WTC11 (cell line): Measurements from ENCODE around the gene PRELID3B. TPM values are rescaled to one million over a fixed set of nuclear protein-coding genes. Genes with fewer than 3 reads are reported as not detected.

Experiments used
- ATAC-seq: fragments of 200-7000 bp; cut with Tn5 transposase; 2 replicates; pipeline ENCODE4 v1.10.0; 2021; ENCODE audit warnings: mild to moderate bottlenecking, moderate library complexity
- CTCF ChIA-PET: fragments of 300-600 bp; sonication (Branson Sonifier 250); formaldehyde crosslinking; loops from one replicate; lab custom pipeline; 2021; ENCODE audit warnings: antibody characterized with exemption; lab: Charles Lee
- POLR2A ChIA-PET: fragments of 350-600 bp; sonication (Branson Sonifier 250); formaldehyde crosslinking; loops from one replicate; lab custom pipeline; 2021; ENCODE audit warnings: antibody characterized with exemption; lab: Charles Lee
- DNase-seq: peaks from one replicate; pipeline ENCODE4 v3.0.0; 2021; ENCODE audit warnings: low spot score
- H3K27ac Mint-ChIP-seq: 2 replicates; pipeline ENCODE4 v1.8.0; 2021; ENCODE audit warnings: mixed read lengths
- H3K27me3 Mint-ChIP-seq: 2 replicates; pipeline ENCODE4 v1.8.0; 2021; ENCODE audit warnings: low read depth, mild to moderate bottlenecking, moderate library complexity, mixed read lengths
- H3K36me3 Mint-ChIP-seq: 2 replicates; pipeline ENCODE4 v1.8.0; 2021; ENCODE audit warnings: mixed read lengths
- H3K4me1 Mint-ChIP-seq: 2 replicates; pipeline ENCODE4 v1.8.0; 2022; ENCODE audit warnings: mixed read lengths
- H3K4me3 Mint-ChIP-seq: 2 replicates; pipeline ENCODE4 v1.8.0; 2021; ENCODE audit warnings: mild to moderate bottlenecking, moderate library complexity, mixed read lengths
- H3K9me3 Mint-ChIP-seq: 2 replicates; pipeline ENCODE4 v1.8.0; 2021; ENCODE audit warnings: mixed read lengths
- ARID4B ChIP-seq: sonication (generic); formaldehyde crosslinking; IDR thresholded peaks from 2 replicates; pipeline ENCODE4 v1.8.0; 2023; ENCODE audit warnings: missing genetic modification reagents, mild to moderate bottlenecking, borderline replicate concordance
- ATF1 ChIP-seq: sonication (generic); formaldehyde crosslinking; IDR thresholded peaks from 2 replicates; pipeline ENCODE4 v1.8.1; 2023; ENCODE audit warnings: mild to moderate bottlenecking, moderate library complexity, missing genetic modification reagents
- CBFB ChIP-seq: sonication (generic); formaldehyde crosslinking; IDR thresholded peaks from 2 replicates; pipeline ENCODE4 v1.8.1; 2022; ENCODE audit warnings: mild to moderate bottlenecking, low read depth, missing genetic modification reagents
- CREB1 ChIP-seq: sonication (generic); formaldehyde crosslinking; IDR thresholded peaks from 2 replicates; pipeline ENCODE4 v1.8.0; 2023; ENCODE audit warnings: mild to moderate bottlenecking, missing genetic modification reagents
- E2F5 ChIP-seq: sonication (generic); formaldehyde crosslinking; IDR thresholded peaks from 2 replicates; pipeline ENCODE4 v1.8.1; 2022; ENCODE audit warnings: mild to moderate bottlenecking, moderate library complexity, missing genetic modification reagents
- FOXJ3 ChIP-seq: sonication (generic); formaldehyde crosslinking; IDR thresholded peaks from 2 replicates; pipeline ENCODE4 v1.9.0; 2021; ENCODE audit warnings: missing genetic modification reagents, mild to moderate bottlenecking, borderline replicate concordance
- FOXP4 ChIP-seq: sonication (generic); formaldehyde crosslinking; IDR thresholded peaks from 2 replicates; pipeline ENCODE4 v1.8.0; 2022; ENCODE audit warnings: mild to moderate bottlenecking, missing genetic modification reagents
- HMGA2 ChIP-seq: fragments of 250-450 bp; sonication (Bioruptor Pico); IDR thresholded peaks from 2 replicates; pipeline ENCODE4 v1.4.0; 2021; ENCODE audit warnings: mild to moderate bottlenecking, moderate library complexity
- HMGXB4 ChIP-seq: sonication (generic); formaldehyde crosslinking; IDR thresholded peaks from 2 replicates; pipeline ENCODE4 v1.8.1; 2023; ENCODE audit warnings: mild to moderate bottlenecking, moderate library complexity, missing genetic modification reagents
- NFYB ChIP-seq: sonication (generic); formaldehyde crosslinking; conservative IDR thresholded peaks from 2 replicates; pipeline ENCODE4 v1.8.0; 2022; ENCODE audit warnings: low read depth, missing genetic modification reagents
- NR1H2 ChIP-seq: sonication (generic); formaldehyde crosslinking; IDR thresholded peaks from 2 replicates; pipeline ENCODE4 v1.9.0; 2021; ENCODE audit warnings: mild to moderate bottlenecking, moderate library complexity, missing genetic modification reagents
- PRDM15 ChIP-seq: sonication (generic); formaldehyde crosslinking; IDR thresholded peaks from 2 replicates; pipeline ENCODE4 v1.8.0; 2022; ENCODE audit warnings: missing genetic modification reagents
- SMAD3 ChIP-seq: sonication (generic); formaldehyde crosslinking; IDR thresholded peaks from 2 replicates; pipeline ENCODE4 v1.8.0; 2022; ENCODE audit warnings: missing genetic modification reagents, mild to moderate bottlenecking, borderline replicate concordance
- STAT6 ChIP-seq: sonication (generic); formaldehyde crosslinking; conservative IDR thresholded peaks from 2 replicates; pipeline ENCODE4 v1.8.1; 2023; ENCODE audit warnings: mild to moderate bottlenecking, low read depth, missing genetic modification reagents, moderate library complexity
- ZNF121 ChIP-seq: sonication (generic); formaldehyde crosslinking; IDR thresholded peaks from 2 replicates; pipeline ENCODE4 v1.8.0; 2023; ENCODE audit warnings: missing genetic modification reagents
- ZNF532 ChIP-seq: fragments of 250-450 bp; sonication (Bioruptor Pico); IDR thresholded peaks from 2 replicates; pipeline ENCODE4 v1.9.0; 2021; ENCODE audit warnings: mild to moderate bottlenecking, borderline replicate concordance
- total RNA-seq: library from RNA; stranded (reverse); gene quantifications from 3 replicates; pipeline ENCODE4 v1.2.3, GENCODE V29; 2021

Gene PRELID3B
- total RNA-seq, 1 experiment from 2014 or later = 46.9 TPM

- H3K4me3 Mint-ChIP-seq = no peak overlapping the region
- H3K36me3 Mint-ChIP-seq = no peaks in the 10 kb centered on the region
- ChIA-PET POLR2A (no interaction called here), CTCF (interaction anchor here (1.5 to 1.7 kb wide), 2 partner anchors 197 to 211 kb away, joined by 6 to 7 read pairs; no protein-coding TSS in a partner anchor)
- ATAC-seq = no peak
- H3K9me3 Mint-ChIP-seq = no peaks in the 10 kb centered on the region
- H3K27me3 Mint-ChIP-seq = peaks cover 33% of the 10 kb centered on the region
- TF ChIP-seq NFYB (CRISPR knock-in tag) (no peak), ARID4B (no peak), ZNF121 (CRISPR knock-in tag) (no peak), HMGXB4 (CRISPR knock-in tag) (no peak), FOXJ3 (CRISPR knock-in tag) (no peak), FOXP4 (CRISPR knock-in tag) (no peak), ZNF532 (CRISPR knock-in tag) (no peak), STAT6 (CRISPR knock-in tag) (no peak), CBFB (CRISPR knock-in tag) (no peak), E2F5 (CRISPR knock-in tag) (no peak), HMGA2 (CRISPR knock-in tag) (no peak), SMAD3 (no peak), CREB1 (CRISPR knock-in tag) (no peak), PRDM15 (no peak), NR1H2 (CRISPR knock-in tag) (no peak), ATF1 (CRISPR knock-in tag) (no peak)
- H3K27ac Mint-ChIP-seq = no peak overlapping the region
- H3K4me1 Mint-ChIP-seq = peaks cover 15% of the 10 kb centered on the region
- no peak for DNase-seq
These were observed 32.1 kb downstream of the PRELID3B start for GRCh38 chr20:59010321-59010994.
